Parathyroid adenoma (tissue), 2 donors: Measurements from ENCODE around the gene EVPLL.
"Not testable (repeated sequence)": the region's sequence is repeated elsewhere in the genome, so short reads cannot be mapped to it uniquely, and the experiment has no call there.

Source experiments
- H2AFZ ChIP-seq: fragments of 300-600 bp; sonication (generic); one replicate; pipeline ENCODE4 v1.7.0; 2017; ENCODE audit warnings: antibody characterized with exemption, mild to moderate bottlenecking
- H3K27ac ChIP-seq: fragments of 300-600 bp; sonication (generic); one replicate; pipeline ENCODE4 v1.7.0; 2017
- H3K27me3 ChIP-seq: fragments of 300-600 bp; sonication (generic); one replicate; pipeline ENCODE4 v1.7.0; 2017; ENCODE audit warnings: low read length; ENCODE audit not compliant: control insufficient read depth, insufficient read depth
- H3K36me3 ChIP-seq: fragments of 300-600 bp; sonication (generic); one replicate; pipeline ENCODE4 v1.7.0; 2017; ENCODE audit warnings: low read length; ENCODE audit not compliant: control insufficient read depth, insufficient read depth
- H3K4me1 ChIP-seq: fragments of 300-600 bp; sonication (generic); one replicate; pipeline ENCODE4 v1.7.0; 2017; ENCODE audit warnings: control low read depth
- H3K4me2 ChIP-seq: fragments of 300-600 bp; sonication (generic); one replicate; pipeline ENCODE4 v1.7.0; 2017; ENCODE audit warnings: low read length
- H3K4me3 ChIP-seq: fragments of 300-600 bp; sonication (generic); one replicate; pipeline ENCODE4 v1.7.0; 2017; ENCODE audit warnings: low read depth, low read length
- H3K79me2 ChIP-seq: fragments of 300-600 bp; sonication (generic); one replicate; pipeline ENCODE4 v1.7.0; 2017; ENCODE audit warnings: control low read depth
- H3K9ac ChIP-seq: fragments of 300-600 bp; sonication (generic); one replicate; pipeline ENCODE4 v1.7.0; 2017; ENCODE audit warnings: mild to moderate bottlenecking
- H3K9me3 ChIP-seq: fragments of 300-600 bp; sonication (generic); one replicate; pipeline ENCODE4 v1.7.0; 2017; ENCODE audit warnings: low read length; ENCODE audit not compliant: control insufficient read depth
- TF ChIP-seq, protein P1 (sequence below): fragments of 300-600 bp; sonication (generic); IDR thresholded peaks from one replicate; pipeline ENCODE4 v1.7.0; 2017; ENCODE audit warnings: antibody characterized with exemption, mild to moderate bottlenecking
- donor health status: primary hyperparathyroidism.

The EVPLL gene

DNA sequence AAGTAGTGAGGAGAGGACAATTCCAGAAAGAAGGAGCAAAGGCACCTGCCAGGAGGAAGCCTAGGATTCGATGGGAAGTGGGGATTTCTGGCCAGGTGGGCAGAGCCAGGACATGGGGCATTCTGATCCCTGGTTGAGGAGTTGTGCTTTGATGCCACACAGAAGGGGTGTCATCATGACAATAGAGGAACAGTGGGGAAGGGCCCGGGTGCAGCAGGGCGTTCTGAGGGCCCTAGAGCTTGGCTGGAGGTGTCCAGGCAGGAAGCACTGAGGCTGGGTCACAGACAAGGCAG lies 4.3 kb downstream of the EVPLL start:
- H3K9me3 ChIP-seq = no peaks in the 10 kb centered on the region
- no peaks in the 10 kb centered on the region for H3K36me3 ChIP-seq

DNA sequence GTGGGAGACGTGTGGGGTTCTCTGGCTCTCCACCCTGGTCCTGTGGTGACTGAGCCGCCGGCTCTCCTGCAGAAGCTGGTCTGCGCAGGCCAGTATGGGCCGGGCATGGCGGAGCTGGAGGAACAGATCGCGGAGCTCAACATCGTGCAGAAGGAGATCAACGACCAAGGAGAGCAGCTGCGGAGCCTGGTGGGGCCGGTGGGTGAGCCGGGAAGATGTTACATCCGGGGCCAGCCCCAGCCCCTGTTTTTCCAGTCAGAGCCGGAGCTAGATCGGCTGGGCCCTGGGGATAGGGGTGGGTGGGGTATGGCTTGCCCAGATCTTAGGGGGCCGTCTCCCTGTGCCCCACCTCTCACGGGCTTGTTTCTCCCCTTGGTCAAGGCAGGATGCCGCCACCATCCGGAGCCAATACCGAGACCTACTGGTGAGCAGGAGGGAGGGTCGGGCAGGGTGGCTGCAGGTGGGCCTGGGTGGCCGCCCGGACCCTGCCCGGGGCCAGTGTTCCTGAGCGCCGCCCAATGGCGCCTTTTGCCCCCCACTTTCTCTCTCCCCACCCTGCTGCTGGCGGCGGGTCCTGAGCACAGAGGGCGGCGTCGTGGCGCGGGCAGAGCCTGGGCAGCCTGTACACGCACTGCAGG lies 5.0 kb downstream of the EVPLL start:
- Histone ChIP-seq H2AFZ (no peak overlapping the region), H3K9ac (no peak overlapping the region), H3K9me3 (no peaks in the 10 kb centered on the region), H3K27me3 (no peaks in the 10 kb centered on the region), H3K4me1 (peaks cover 8% of the 10 kb centered on the region), H3K79me2 (no peaks in the 10 kb centered on the region), H3K4me3 (no peak overlapping the region), H3K4me2 (no peak overlapping the region), H3K36me3 (no peaks in the 10 kb centered on the region), H3K27ac (no peak overlapping the region)
- TF ChIP-seq, protein P1, sequence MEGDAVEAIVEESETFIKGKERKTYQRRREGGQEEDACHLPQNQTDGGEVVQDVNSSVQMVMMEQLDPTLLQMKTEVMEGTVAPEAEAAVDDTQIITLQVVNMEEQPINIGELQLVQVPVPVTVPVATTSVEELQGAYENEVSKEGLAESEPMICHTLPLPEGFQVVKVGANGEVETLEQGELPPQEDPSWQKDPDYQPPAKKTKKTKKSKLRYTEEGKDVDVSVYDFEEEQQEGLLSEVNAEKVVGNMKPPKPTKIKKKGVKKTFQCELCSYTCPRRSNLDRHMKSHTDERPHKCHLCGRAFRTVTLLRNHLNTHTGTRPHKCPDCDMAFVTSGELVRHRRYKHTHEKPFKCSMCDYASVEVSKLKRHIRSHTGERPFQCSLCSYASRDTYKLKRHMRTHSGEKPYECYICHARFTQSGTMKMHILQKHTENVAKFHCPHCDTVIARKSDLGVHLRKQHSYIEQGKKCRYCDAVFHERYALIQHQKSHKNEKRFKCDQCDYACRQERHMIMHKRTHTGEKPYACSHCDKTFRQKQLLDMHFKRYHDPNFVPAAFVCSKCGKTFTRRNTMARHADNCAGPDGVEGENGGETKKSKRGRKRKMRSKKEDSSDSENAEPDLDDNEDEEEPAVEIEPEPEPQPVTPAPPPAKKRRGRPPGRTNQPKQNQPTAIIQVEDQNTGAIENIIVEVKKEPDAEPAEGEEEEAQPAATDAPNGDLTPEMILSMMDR = no peak

More for the DNA sequence above, 4.3 kb downstream of the EVPLL start:
- Histone ChIP-seq H3K79me2 (no peaks in the 10 kb centered on the region), H3K4me3 (no peak overlapping the region), H3K4me2 (no peak overlapping the region), H3K9ac (no peak overlapping the region), H3K27ac (no peak overlapping the region), H2AFZ (no peak overlapping the region), H3K4me1 (peaks cover 14% of the 10 kb centered on the region), H3K27me3 (no peaks in the 10 kb centered on the region)
- TF ChIP-seq, protein P1 = no peak

DNA sequence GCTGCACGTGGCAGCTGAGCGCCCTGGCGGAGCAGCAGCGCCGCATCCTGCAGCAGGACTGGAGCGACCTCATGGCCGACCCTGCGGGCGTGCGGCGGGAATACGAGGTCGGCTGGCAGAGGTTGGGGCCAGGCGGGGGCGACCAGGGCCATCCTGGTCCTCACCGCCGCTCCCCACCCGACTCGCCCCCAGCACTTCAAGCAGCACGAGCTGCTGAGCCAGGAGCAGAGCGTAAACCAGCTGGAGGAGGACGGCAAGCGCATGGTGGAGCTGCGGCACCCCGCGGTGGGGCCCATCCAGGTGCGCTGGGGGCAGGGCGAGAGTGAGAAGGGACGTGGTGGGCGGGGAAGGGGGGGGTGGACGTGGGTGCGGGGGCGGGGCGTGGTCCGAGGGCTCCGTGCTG lies 5.5 kb downstream of the EVPLL start:
- not testable (repeated sequence) for H3K4me3 ChIP-seq, H3K4me2 ChIP-seq, H3K9me3 ChIP-seq, H3K4me1 ChIP-seq, H3K27me3 ChIP-seq, H3K27ac ChIP-seq, H3K9ac ChIP-seq, H3K79me2 ChIP-seq, H3K36me3 ChIP-seq
- peak overlapping the region; percentile 42 for H2AFZ ChIP-seq

DNA sequence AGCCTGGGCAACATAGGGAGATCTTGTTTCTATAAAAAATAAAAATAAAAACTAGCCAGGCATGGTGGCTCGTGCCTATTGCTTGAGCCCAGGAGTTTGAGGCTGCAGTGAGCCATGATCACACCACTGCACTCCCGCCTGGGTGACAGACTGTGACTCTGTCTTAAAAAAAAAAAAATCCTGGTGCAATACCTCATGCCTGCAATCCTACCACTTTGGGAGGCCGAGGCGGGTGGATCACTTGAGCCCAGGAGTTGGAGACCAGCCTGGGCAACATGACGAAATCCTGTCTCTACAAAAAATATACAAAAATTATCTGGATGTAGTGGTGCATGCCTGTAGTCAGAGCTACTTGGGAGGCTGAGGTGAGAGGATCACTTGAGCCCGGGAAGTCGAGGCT lies 6.7 kb downstream of the EVPLL start:
- not testable (repeated sequence) for H3K79me2 ChIP-seq, H3K4me3 ChIP-seq, H3K9ac ChIP-seq, H3K9me3 ChIP-seq, H3K4me2 ChIP-seq, H3K36me3 ChIP-seq, H3K4me1 ChIP-seq, H3K27ac ChIP-seq, H3K27me3 ChIP-seq, H2AFZ ChIP-seq

DNA sequence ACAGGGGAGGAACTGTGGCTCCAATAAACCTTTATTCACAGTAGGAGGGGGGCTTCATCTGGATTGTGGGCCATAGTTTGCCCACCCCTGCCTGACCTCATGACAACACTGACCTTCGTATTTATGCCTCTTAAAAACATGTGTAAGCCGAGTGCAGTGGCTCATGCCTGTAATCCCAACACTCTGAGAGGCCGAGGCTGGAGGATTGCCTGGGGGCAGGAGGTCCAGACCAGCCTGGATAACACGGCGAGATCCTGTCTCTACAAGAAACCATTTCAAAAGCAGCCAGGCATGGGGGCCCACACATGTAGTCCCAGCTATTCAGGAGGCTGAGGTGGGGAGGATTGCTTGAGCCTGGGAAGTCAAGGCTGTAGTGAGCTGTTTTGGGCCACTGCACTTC lies 10.0 kb downstream of the EVPLL start:
- not testable (repeated sequence) for H3K27ac ChIP-seq, H3K36me3 ChIP-seq

DNA sequence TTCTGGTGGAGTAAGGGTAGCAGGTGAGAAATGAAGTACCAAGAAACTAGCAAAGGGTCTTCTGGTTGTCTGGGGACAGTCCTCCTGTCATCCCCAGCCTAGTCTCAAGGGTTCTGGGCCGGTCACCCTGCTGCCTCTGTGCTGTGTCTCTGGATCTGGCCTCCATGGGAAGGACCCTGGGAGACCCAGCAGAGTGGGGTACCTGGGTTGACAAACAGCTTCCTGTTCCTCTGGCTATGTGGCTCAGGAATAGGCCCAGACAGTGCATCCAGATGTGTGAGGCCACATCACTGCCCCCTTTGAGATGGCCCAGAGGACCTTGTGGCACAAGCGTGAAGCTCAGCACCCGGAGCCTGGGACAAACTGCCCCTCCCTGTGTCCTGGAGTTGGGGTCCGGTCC lies 10.7 kb downstream of the EVPLL start:
- H3K79me2 ChIP-seq, H3K4me1 ChIP-seq, H3K9me3 ChIP-seq, H2AFZ ChIP-seq, H3K36me3 ChIP-seq, H3K4me2 ChIP-seq, H3K4me3 ChIP-seq, H3K27me3 ChIP-seq, H3K27ac ChIP-seq, H3K9ac ChIP-seq: not testable (repeated sequence)

More for the DNA sequence above, 10.0 kb downstream of the EVPLL start:
- not testable (repeated sequence) for H3K27me3 ChIP-seq, H3K79me2 ChIP-seq, H3K4me2 ChIP-seq, H3K4me3 ChIP-seq, H3K4me1 ChIP-seq, H3K9me3 ChIP-seq, H3K9ac ChIP-seq, H2AFZ ChIP-seq

DNA sequence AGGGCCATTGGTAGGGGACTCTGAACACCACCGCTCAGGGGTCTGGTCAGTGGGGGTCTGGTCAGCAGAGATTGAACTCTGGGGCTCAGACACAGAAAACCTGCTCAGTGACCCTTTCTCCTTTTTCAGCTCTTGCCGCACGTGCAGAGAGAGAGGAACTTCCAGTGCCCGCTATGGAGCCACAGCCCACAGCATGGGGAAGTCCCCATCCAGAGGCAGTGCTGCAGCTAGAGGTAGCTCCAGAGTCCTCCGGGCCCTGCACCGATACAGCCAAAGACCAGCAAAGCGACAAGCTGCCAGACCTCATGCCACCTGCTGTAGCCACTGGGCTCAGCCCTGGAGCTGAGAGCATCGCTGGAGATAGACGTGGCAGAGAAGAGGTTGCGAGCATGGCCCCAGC lies 11.2 kb downstream of the EVPLL start:
- H3K27ac ChIP-seq, H2AFZ ChIP-seq, H3K4me3 ChIP-seq, H3K4me2 ChIP-seq, H3K9ac ChIP-seq, H3K9me3 ChIP-seq, H3K36me3 ChIP-seq, H3K27me3 ChIP-seq, H3K79me2 ChIP-seq, H3K4me1 ChIP-seq: not testable (repeated sequence)

DNA sequence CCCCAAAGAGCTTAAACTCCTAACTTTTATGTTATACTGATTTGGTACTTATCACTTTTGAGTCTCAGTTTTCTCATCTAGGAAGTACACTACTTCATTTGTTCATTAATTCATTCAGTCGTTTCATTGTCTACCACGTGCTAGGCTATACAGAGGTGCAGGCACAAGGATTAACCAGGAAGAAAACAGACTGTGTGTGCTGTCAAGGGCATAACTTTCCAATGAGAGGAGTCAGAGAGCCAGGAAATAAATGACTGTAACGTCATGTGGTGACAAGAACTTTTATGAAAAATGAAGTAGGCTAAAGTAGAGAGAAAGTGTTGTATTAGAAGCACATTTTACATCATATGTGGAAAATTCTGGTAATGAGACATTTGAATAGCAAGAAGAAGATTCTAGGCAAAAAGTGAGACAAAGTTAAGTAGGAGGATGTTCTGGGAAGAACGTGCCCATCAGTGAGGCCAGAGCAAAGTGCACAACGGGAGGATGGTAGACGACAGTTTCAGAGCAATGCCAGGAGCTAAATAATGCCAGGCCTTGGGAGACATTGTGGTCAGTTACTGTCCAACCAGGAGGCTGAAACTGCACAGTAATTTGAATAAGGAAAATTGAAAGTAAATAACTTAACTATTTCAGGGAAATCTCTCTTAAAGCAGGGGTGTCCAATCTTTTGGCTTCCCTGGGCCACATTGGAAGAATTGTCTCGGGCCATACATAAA lies 24.5 kb downstream of the EVPLL start:
- not testable (repeated sequence) for H2AFZ ChIP-seq, H3K27ac ChIP-seq, H3K9ac ChIP-seq, H3K36me3 ChIP-seq, H3K9me3 ChIP-seq, H3K4me2 ChIP-seq, H3K4me3 ChIP-seq, H3K27me3 ChIP-seq, H3K4me1 ChIP-seq, H3K79me2 ChIP-seq

DNA sequence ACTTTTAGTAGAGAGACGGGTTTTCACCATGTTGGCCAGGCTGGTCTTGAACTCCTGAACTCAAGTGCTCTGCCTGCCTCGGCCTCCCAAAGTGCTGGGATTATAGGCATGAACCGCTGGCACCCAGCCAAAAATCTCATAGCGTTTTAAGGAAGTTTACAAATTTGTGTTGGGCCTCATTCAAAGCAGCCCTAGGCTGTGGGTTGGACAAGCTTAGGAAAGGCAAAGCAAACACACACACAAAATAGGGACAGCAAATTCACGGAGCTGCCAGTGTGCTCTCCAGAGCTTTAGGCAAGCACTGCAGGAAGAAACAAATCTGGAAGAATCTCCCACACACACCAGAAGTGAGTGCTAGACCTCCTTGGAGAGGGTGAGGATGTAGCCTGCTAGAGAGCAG lies 25.6 kb downstream of the EVPLL start:
- H3K9me3 ChIP-seq, H3K27ac ChIP-seq, H3K79me2 ChIP-seq, H3K4me2 ChIP-seq, H3K9ac ChIP-seq, H3K36me3 ChIP-seq, H3K4me3 ChIP-seq, H3K27me3 ChIP-seq, H3K4me1 ChIP-seq, H2AFZ ChIP-seq: not testable (repeated sequence)
